ENCODE measurements around the gene GUCY2D. TPM values are rescaled to one million over a fixed set of nuclear protein-coding genes. Genes with fewer than 3 reads are reported as not detected.

The GUCY2D gene
- total RNA-seq, 1 donor, result not detected

GRCh38 chr17:7971651-7972050, 30.8 kb upstream of the GUCY2D start:
- no peaks in the 10 kb centered on the region for H3K79me2 ChIP-seq (ENCODE audit: insufficient read depth, low read length)
- no peak overlapping the region for H3K27ac ChIP-seq (ENCODE audit: low read depth, low read length)
- H3K36me3 ChIP-seq (ENCODE audit: insufficient read depth, low read length), result no peaks in the 10 kb centered on the region
- H3K9me3 ChIP-seq (ENCODE audit: low read depth, low read length), result no peaks in the 10 kb centered on the region
- DNase-seq (ENCODE audit: insufficient read length, low spot score, missing footprints), result no peak
- no peaks in the 10 kb centered on the region for H3K4me1 ChIP-seq (ENCODE audit: insufficient read depth, low read length)
- no peak overlapping the region for H3K4me3 ChIP-seq (ENCODE audit: insufficient read depth, low read length)
- TF ChIP-seq, protein P1, sequence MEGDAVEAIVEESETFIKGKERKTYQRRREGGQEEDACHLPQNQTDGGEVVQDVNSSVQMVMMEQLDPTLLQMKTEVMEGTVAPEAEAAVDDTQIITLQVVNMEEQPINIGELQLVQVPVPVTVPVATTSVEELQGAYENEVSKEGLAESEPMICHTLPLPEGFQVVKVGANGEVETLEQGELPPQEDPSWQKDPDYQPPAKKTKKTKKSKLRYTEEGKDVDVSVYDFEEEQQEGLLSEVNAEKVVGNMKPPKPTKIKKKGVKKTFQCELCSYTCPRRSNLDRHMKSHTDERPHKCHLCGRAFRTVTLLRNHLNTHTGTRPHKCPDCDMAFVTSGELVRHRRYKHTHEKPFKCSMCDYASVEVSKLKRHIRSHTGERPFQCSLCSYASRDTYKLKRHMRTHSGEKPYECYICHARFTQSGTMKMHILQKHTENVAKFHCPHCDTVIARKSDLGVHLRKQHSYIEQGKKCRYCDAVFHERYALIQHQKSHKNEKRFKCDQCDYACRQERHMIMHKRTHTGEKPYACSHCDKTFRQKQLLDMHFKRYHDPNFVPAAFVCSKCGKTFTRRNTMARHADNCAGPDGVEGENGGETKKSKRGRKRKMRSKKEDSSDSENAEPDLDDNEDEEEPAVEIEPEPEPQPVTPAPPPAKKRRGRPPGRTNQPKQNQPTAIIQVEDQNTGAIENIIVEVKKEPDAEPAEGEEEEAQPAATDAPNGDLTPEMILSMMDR (IDR thresholded peaks at IDR 0.05; ENCODE audit: extremely low read depth, low read depth, low read length), result no peak
- peaks cover 4% of the 10 kb centered on the region for H3K27me3 ChIP-seq (ENCODE audit: insufficient read depth, low read length)
- no peaks in the 10 kb centered on the region for H4K20me1 ChIP-seq (ENCODE audit: insufficient read depth, low read length)
- no peak overlapping the region for H3K4me2 ChIP-seq (ENCODE audit: insufficient read depth, low read length)
- H2AFZ ChIP-seq (ENCODE audit: low read length), result no peak overlapping the region

- Histone ChIP-seq H4K20me1 (ENCODE audit: insufficient read depth, low read length) (no peaks in the 10 kb centered on the region), H3K27me3 (ENCODE audit: insufficient read depth, low read length) (peaks cover 4% of the 10 kb centered on the region), H3K79me2 (ENCODE audit: insufficient read depth, low read length) (no peaks in the 10 kb centered on the region), H3K4me1 (ENCODE audit: insufficient read depth, low read length) (no peaks in the 10 kb centered on the region), H3K27ac (ENCODE audit: low read depth, low read length) (no peak overlapping the region), H3K9me3 (ENCODE audit: low read depth, low read length) (no peaks in the 10 kb centered on the region), H2AFZ (ENCODE audit: low read length) (no peak overlapping the region), H3K4me3 (ENCODE audit: insufficient read depth, low read length) (no peak overlapping the region), H3K4me2 (ENCODE audit: insufficient read depth, low read length) (no peak overlapping the region), H3K36me3 (ENCODE audit: insufficient read depth, low read length) (no peaks in the 10 kb centered on the region)
- TF ChIP-seq, protein P1 (IDR thresholded peaks at IDR 0.05; ENCODE audit: extremely low read depth, low read depth, low read length), result peak; percentile 42
- no peak for DNase-seq (ENCODE audit: insufficient read length, low spot score, missing footprints)
Observed at GRCh38 chr17:7972131-7972785, 30.2 kb upstream of the GUCY2D start.

DNA sequence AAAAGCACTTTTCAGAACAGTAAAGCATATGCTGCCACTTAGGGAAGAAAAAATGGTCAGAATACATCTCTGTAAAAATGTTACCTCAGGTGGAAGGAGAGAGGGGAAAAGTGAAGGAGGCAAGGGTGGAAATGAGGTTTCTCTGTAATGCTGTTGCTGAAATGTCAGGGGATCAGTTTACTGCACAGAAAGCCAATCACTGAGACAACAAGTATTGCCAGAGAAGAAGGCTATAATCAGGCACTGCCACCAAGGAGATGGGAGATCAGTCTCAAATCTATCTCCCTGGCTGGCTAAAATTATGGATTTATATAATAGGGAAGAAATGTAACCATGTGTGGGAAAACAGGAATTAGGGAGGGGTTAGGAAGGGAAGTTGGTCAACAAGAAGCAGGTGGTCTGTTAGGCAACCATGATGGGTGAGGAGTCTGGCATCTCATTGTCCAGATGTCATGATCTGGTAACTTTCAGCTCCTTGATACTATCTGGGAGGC, 27.7 kb upstream of the GUCY2D start:
- no peaks in the 10 kb centered on the region for H4K20me1 ChIP-seq (ENCODE audit: insufficient read depth, low read length)
- no peak overlapping the region for H3K27ac ChIP-seq (ENCODE audit: low read depth, low read length)
- no peaks in the 10 kb centered on the region for H3K4me1 ChIP-seq (ENCODE audit: insufficient read depth, low read length)
- H3K9me3 ChIP-seq (ENCODE audit: low read depth, low read length), result no peaks in the 10 kb centered on the region
- H3K4me3 ChIP-seq (ENCODE audit: insufficient read depth, low read length), result no peak overlapping the region
- no peaks in the 10 kb centered on the region for H3K36me3 ChIP-seq (ENCODE audit: insufficient read depth, low read length)
- DNase-seq (ENCODE audit: insufficient read length, low spot score, missing footprints), result no peak
- H3K79me2 ChIP-seq (ENCODE audit: insufficient read depth, low read length), result no peaks in the 10 kb centered on the region
- TF ChIP-seq, protein P1 (IDR thresholded peaks at IDR 0.05; ENCODE audit: extremely low read depth, low read depth, low read length), result no peak
- H3K27me3 ChIP-seq (ENCODE audit: insufficient read depth, low read length), result peaks cover 4% of the 10 kb centered on the region
- H2AFZ ChIP-seq (ENCODE audit: low read length), result no peak overlapping the region
- H3K4me2 ChIP-seq (ENCODE audit: insufficient read depth, low read length), result no peak overlapping the region

GRCh38 chr17:7977039-7977438, 25.4 kb upstream of the GUCY2D start:
- H3K36me3 ChIP-seq (ENCODE audit: insufficient read depth, low read length), result no peaks in the 10 kb centered on the region
- DNase-seq (ENCODE audit: insufficient read length, low spot score, missing footprints), result no peak
- H3K4me3 ChIP-seq (ENCODE audit: insufficient read depth, low read length), result no peak overlapping the region
- no peaks in the 10 kb centered on the region for H4K20me1 ChIP-seq (ENCODE audit: insufficient read depth, low read length)
- H3K9me3 ChIP-seq (ENCODE audit: low read depth, low read length), result no peaks in the 10 kb centered on the region
- no peak overlapping the region for H3K27ac ChIP-seq (ENCODE audit: low read depth, low read length)
- peaks cover 6% of the 10 kb centered on the region for H3K4me1 ChIP-seq (ENCODE audit: insufficient read depth, low read length)
- no peaks in the 10 kb centered on the region for H3K79me2 ChIP-seq (ENCODE audit: insufficient read depth, low read length)
- H3K27me3 ChIP-seq (ENCODE audit: insufficient read depth, low read length), result no peaks in the 10 kb centered on the region
- H2AFZ ChIP-seq (ENCODE audit: low read length), result no peak overlapping the region
- TF ChIP-seq, protein P1 (IDR thresholded peaks at IDR 0.05; ENCODE audit: extremely low read depth, low read depth, low read length), result no peak
- no peak overlapping the region for H3K4me2 ChIP-seq (ENCODE audit: insufficient read depth, low read length)
